ENCODE results near the gene SH3RF1. TPM values are rescaled to one million over a fixed set of nuclear protein-coding genes. Genes with fewer than 3 reads are reported as not detected.

Gene SH3RF1
- polyA plus RNA-seq, 1 donor = 20.3 TPM

GRCh38 chr4:169132561-169133305, 138.0 kb downstream of the SH3RF1 start:
- no peak for DNase-seq

DNA sequence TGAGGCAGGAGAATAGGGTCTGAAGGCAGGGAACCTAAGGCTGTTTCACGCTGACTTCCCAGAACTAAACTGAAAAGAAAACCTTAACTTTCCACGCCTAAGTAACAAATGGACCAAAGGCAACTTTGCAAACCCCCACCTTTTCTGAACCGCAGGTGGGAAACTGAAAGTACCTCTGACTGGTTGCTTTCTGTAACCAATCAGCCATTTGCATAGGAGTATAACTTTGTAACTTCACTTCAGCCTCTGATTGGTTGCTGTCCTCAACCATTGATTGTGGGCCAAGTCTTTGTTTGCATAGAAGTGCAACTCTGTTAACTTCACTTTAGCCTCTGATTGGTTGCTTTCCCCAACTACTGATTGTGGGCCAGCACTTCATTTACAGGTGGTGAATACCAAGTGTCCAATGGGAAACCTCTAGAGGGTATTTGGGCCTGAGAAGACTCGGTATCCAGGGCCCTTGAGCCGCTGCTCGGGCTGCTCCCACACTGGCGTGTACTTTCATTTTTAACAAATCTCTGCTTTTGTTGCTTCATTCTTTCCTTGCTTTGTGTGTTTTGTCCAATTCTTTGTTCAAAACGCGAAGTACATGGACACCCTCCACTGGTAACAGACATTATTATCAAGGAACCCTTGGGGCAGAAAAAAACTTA, 139.1 kb downstream of the SH3RF1 start:
- no peak for DNase-seq

- DNase-seq = no peak
These were observed 141.9 kb downstream of the SH3RF1 start for GRCh38 chr4:169128902-169129301.

DNA sequence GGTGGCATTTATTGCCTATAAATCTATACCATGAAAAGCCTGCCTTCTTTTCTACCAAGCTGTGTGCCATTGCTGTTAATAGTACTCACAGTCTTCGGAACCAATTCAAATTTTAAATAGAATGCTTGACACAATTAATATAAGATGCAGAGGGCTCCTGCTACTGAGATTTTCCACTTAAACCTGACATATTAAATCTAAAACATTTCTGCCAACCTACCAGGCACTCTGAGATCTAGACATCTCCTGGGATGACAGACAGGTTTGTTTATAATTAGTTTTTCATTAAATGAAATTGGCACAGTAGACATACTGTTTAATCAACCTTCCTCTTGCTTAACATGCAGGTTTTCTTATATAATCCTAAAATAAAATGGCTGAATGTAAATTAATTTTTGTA, 143.4 kb downstream of the SH3RF1 start:
- DNase-seq = no peak

- no peak for DNase-seq
These were observed 146.1 kb downstream of the SH3RF1 start for GRCh38 chr4:169124661-169125060.

- DNase-seq = no peak
These were observed 148.3 kb downstream of the SH3RF1 start for GRCh38 chr4:169122422-169122821.

DNA sequence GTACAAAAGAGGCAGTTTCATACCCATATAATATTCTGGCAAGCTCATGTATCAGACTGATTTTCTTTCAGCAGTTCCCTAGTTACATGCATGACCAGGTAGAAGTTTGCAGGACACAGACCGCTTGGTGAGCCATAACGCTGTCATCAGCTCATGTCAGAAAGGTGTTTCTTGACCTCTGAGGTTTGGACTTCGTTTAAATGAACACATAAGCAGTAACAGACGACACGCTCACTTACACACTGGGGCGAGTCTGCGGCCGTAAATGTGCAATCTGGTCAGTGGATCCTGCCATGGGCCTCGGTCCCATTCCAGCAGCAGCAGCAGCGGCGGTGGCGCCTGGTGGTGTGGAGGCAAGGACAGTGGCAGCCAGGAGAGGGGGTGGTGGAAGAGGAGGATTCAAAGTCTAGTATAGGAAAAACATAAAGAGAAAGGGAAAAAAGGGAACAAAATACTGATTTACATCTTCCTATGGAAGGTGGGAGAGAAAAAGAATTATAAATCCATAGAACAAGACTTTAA, 148.8 kb downstream of the SH3RF1 start:
- no peak for DNase-seq

- no peak for DNase-seq
These were observed 150.1 kb downstream of the SH3RF1 start for GRCh38 chr4:169120624-169121023.

DNA sequence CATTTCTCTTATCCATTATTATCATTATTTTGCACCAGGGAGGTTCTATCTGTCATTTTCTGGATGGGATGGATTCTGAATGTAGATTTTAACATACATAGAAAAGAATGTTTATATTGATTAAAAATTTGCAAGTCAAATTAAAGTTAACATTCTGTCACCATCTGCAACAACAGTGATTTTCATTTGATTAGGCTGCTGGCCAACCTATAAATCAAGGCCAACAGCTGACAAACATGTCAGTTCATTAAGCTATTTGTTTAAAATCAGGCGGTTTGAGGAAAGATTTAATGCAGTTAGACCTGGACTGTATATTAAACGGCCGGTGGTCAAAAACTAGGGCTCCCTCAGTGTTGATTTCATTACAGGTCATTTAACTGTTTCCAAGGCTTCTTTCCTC, 151.2 kb downstream of the SH3RF1 start:
- no peak for DNase-seq

DNA sequence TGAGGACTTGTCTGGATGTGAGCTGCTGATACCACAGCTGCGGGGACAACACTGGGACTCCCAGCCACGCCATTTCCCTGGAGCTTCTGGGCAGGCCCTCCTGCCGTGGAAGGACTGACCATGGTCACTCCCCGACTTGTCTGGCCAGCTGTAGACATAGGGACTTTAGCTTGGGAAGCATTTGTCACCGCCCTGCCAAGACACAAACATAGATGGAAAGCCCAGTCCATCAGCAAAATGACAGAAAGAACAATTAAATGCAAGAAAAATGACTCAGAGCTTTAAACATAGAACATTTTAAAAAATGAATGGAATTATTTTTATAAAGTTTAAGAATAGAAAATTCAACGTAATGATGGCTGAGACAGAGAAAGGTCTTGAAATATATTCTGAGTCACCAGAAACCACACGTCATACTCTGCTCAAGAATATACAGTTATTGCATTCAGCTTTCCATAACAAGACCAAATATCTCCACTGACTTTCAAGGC, 153.1 kb downstream of the SH3RF1 start:
- DNase-seq = no peak

DNA sequence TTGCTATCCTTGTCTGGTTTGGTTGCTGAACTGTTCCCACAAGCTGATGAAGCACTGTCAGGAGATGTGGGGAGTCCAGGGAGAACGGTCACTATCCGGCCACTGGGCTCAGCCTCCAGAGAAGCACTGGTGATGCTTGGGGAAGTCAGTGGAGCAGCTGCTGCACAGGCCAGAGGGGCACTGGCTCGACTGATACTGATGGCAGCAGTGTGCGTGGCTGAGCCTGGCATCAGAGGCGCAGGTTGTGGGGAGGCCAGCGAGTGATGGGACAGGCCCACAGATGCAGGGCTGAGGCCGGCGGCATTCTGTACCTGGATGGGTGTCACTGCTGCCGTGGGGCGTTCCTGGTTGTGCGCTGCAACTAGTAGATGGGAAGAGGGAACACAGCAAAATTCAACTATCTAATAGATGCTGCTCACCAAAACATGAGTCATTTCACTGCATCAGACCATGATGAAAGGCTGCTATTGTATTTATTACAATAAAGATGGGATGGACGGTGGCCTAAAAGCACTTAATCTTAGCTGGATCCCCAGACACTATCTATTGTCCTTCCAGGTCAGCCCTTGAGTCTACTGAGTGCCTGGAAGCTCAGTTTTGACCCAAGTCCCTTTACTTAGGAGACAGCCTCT, 154.4 kb downstream of the SH3RF1 start:
- no peak for DNase-seq

DNA sequence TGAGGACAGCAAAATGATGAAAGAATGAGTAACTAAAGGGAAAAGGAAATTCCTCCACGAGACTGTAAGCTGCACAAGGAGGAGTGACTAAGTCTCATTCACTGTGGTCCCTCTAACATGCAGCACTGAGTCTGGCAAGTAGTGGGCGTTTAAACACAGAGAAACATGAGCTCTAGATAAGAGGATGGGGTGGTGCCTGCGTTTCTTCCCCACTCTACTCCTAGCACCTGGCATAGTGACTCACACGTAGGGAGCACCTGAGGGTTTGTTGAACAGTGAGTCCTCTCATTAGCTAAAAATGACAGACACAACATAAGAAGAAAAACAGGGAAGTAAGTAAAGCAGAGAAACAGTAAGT, 154.9 kb downstream of the SH3RF1 start:
- no peak for DNase-seq

DNA sequence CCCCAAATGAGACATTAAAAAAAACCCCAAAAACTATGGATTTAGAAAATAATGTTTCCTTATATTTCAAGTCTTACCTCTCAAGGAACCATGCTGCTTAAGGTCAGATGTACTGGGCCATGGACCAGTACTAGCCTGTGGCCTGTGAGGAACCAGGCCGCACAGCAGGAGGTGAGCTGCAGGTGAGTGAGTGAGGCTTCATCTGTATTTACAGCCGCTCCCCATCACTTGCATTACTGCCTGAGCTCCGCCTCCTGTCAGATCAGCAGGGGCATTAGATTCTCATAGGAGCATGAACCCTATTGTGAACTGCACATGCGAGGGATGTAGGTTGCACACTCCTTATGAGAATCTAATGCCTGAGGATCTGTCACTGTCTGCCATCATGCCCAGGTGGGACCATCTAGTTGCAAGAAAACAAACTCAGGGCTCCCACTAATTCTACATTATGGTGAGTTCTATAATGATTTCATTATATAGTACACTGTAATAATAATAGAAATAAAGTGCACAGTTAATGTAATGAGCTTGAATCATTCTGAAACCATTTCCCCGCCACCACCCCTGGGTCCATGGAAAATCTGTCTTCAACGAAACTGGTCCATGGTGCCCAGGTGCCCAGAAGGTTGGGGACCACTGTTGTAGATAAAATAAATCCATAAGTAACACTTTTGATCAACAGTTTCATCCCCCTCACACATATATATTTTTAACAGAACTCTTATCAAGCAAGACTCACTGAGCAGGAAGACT, 155.4 kb downstream of the SH3RF1 start:
- DNase-seq = no peak

DNA sequence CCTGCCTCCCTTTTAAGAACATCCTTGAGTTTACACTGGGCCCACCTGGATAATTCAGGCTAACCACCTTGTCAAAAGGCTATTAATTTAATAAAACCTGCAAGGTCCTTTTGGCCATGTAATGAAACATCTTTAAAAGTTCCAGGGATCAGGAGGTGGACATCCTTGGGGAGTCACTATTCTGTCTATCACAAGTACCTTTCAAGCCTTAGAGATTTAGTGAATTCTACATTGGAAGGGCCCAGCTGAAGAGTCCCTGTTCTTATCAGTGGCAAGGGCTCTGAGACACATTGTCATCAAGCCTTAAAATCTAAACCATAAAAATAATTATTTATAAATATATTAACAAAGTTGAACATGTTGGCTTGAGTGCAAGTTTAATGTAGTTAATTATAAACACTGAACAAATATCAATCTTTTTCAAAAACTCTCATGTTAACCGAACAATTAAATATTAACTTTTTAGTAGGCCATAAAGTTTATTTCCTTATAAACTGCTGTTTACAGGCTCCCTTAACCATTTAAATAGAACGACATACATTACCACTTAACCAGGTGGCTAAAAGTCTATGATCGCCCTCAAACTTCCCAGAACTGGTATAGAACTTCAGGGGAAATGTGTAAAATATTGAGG, 156.3 kb downstream of the SH3RF1 start:
- no peak for DNase-seq

DNA sequence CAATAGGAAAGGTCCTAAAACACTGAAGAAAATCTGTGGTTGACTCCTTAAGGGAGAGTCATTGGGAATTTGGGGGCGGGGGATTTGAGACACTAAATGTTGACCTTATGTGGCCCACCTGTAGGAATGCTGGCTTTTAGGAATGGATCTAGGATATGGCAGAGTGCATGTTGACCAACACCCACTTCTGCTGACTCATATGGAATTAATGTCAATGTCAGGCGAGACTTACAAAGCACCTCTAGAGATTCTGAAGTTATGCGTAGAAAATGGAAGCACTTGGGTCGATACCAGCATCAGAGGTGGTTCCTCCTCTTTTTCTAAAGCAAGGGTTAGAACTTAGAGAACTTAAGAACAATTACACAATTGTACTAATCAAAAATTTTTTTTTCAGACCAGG, 160.1 kb downstream of the SH3RF1 start:
- DNase-seq = no peak

- no peak for DNase-seq
These were observed 161.6 kb downstream of the SH3RF1 start for GRCh38 chr4:169109035-169109675.

- DNase-seq = no peak
These were observed 162.5 kb downstream of the SH3RF1 start for GRCh38 chr4:169108303-169108702.

DNA sequence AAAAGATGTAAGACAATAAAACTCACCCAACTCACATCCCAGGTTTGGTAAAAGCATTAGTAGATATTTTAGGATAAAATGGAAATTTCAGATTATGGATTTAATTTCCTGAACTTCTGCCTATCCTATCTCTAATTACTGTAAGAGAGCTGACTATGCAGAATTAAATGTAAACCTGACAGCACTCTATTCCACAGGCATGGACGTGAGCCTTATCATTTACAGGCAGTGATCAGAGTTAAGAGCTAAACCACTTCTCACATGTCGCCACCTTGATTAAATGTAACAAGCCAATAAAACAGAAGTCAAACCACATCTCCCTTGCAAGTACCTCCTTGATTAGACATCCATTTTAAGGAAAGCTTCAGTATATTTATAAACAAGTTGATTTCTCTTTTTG, 163.2 kb downstream of the SH3RF1 start:
- no peak for DNase-seq

- DNase-seq = no peak
These were observed 164.0 kb downstream of the SH3RF1 start for GRCh38 chr4:169106696-169107229.

- DNase-seq = no peak
These were observed 165.1 kb downstream of the SH3RF1 start for GRCh38 chr4:169105620-169106019.

DNA sequence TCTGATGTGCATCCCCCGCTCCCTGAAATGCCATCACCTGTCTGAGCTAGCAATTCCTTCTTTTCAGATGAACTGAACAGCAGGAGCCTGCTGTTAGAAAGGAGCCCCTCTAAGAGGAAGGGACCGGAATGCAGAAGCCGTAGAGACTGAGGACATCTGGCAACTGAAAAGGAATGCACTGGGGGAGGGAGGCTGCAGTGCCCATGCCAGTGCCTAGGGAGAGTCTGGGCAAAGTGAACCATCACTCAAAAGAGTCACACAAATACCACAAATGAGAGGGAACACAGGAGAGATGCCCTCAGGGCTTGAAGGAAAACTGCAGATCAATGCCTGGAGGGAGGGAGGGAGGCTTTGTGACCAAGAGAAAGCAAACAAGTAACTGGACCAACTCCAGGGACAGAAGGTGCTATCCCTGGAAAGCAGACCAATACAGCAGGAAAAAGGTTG, 166.8 kb downstream of the SH3RF1 start:
- DNase-seq = no peak
